Panc1 (cell line): ENCODE data around the gene WNT7B. TPM values are rescaled to one million over a fixed set of nuclear protein-coding genes. Genes with fewer than 3 reads are reported as not detected.

Experiments used
- ATAC-seq: fragments of 200-7000 bp; cut with Tn5 transposase; 2 replicates; pipeline ENCODE4 v1.9.1; 2020; ENCODE audit warnings: mild to moderate bottlenecking, moderate library complexity
- BruUV-seq: library from RNA; stranded (reverse); fragments of 400-500 nt; replicated peaks from 2 replicates; lab custom pipeline; 2021; lab: Mats Ljungman, UMichigan
- CTCF ChIA-PET: fragments of 300-600 bp; sonication (Branson Sonifier 250); formaldehyde crosslinking; loops from one replicate; lab custom pipeline; 2022; ENCODE audit warnings: antibody characterized with exemption; lab: Charles Lee
- POLR2A ChIA-PET: fragments of 300-600 bp; sonication (Branson Sonifier 250); formaldehyde crosslinking; loops from one replicate; lab custom pipeline; 2022; ENCODE audit warnings: antibody characterized with exemption; lab: Charles Lee
- DNase-seq: peaks from one replicate; pipeline ENCODE4 v3.0.0-alpha.2; 2010; ENCODE audit warnings: low read depth, low spot score
- H3K27ac ChIP-seq: 2 replicates; pipeline ENCODE4 v1.5.1; 2011; ENCODE audit warnings: mild to moderate bottlenecking, low read length, inconsistent platforms
- H3K27me3 ChIP-seq: fragments of 200-500 bp; sonication (Bioruptor generic); 2 replicates; pipeline ENCODE4 v1.6.0; 2014; ENCODE audit warnings: low read length, inconsistent platforms; ENCODE audit not compliant: control insufficient read depth, insufficient read depth
- H3K36me3 ChIP-seq: fragments of 200-500 bp; sonication (Bioruptor generic); 2 replicates; pipeline ENCODE4 v1.5.1; 2014; ENCODE audit warnings: inconsistent platforms, mild to moderate bottlenecking, low read length, moderate library complexity; ENCODE audit not compliant: control insufficient read depth, insufficient read depth
- H3K4me1 ChIP-seq: 2 replicates; pipeline ENCODE4 v1.5.1; 2011; ENCODE audit warnings: inconsistent platforms, mild to moderate bottlenecking, low read length, moderate library complexity; ENCODE audit not compliant: control insufficient read depth, insufficient read depth
- H3K4me3 ChIP-seq, 2 experiments: 2 replicates each; pipeline ENCODE4 v1.5.1; 2011 to 2012; ENCODE audit warnings: low read depth in 2 of 2, low read length in 2 of 2, mild to moderate bottlenecking in 2 of 2, inconsistent platforms in 1 of 2, moderate library complexity in 1 of 2
- H3K9me3 ChIP-seq: fragments of 200-500 bp; sonication (Bioruptor generic); 2 replicates; pipeline ENCODE4 v1.5.1; 2014; ENCODE audit warnings: low read depth, mild to moderate bottlenecking, inconsistent platforms, low read length, moderate library complexity; ENCODE audit not compliant: control insufficient read depth, insufficient read depth
- POLR2AphosphoS5 ChIP-seq: IDR thresholded peaks from 2 replicates; pipeline ENCODE4 v1.6.1; 2012; ENCODE audit warnings: mild to moderate bottlenecking, low read depth, low read length, moderate library complexity
- SIN3A ChIP-seq: IDR thresholded peaks from 2 replicates; pipeline ENCODE4 v1.6.1; 2012; ENCODE audit warnings: low read depth, mild to moderate bottlenecking, low read length, moderate library complexity, borderline replicate concordance; ENCODE audit not compliant: insufficient read depth
- TCF7L2 ChIP-seq: IDR thresholded peaks from 2 replicates; pipeline ENCODE4 v1.6.1; 2011; ENCODE audit warnings: mild to moderate bottlenecking, low read depth, low read length, inconsistent platforms
- in situ Hi-C: cut with HindIII; loops from 2 replicates; pipeline ENCODE4 v1.10.0; 2016; ENCODE audit warnings: low sequenced_read_pairs, low pct_unique_long_range_greater_than_20kb
- intact Hi-C: fragments of 100-400 bp; cut with micrococcal nuclease; formaldehyde crosslinking; loops from one replicate; pipeline ENCODE4 v1.10.0; 2022; ENCODE audit not compliant: unreplicated experiment
- total RNA-seq: library from RNA; stranded (reverse); gene quantifications from one replicate; pipeline ENCODE4 v1.2.1, GENCODE V29; 2021; ENCODE audit not compliant: unreplicated experiment
- TF ChIP-seq, protein P1 (sequence below), 2 experiments: IDR thresholded peaks; 2 replicates each; pipeline ENCODE4 v1.6.1; 2011 to 2012; ENCODE audit warnings: low read depth in 2 of 2, control low read depth in 1 of 2, low read length in 1 of 2, mild to moderate bottlenecking in 1 of 2, moderate library complexity in 1 of 2; ENCODE audit not compliant: insufficient read depth in 1 of 2
- TF ChIP-seq, protein P2 (sequence below): fragments of 450-650 bp; IDR thresholded peaks from 2 replicates; pipeline ENCODE4 v1.5.1; 2017; ENCODE audit warnings: mild to moderate bottlenecking

Gene WNT7B
- total RNA-seq, 1 experiment from 2014 or later = 52.1 TPM

DNA sequence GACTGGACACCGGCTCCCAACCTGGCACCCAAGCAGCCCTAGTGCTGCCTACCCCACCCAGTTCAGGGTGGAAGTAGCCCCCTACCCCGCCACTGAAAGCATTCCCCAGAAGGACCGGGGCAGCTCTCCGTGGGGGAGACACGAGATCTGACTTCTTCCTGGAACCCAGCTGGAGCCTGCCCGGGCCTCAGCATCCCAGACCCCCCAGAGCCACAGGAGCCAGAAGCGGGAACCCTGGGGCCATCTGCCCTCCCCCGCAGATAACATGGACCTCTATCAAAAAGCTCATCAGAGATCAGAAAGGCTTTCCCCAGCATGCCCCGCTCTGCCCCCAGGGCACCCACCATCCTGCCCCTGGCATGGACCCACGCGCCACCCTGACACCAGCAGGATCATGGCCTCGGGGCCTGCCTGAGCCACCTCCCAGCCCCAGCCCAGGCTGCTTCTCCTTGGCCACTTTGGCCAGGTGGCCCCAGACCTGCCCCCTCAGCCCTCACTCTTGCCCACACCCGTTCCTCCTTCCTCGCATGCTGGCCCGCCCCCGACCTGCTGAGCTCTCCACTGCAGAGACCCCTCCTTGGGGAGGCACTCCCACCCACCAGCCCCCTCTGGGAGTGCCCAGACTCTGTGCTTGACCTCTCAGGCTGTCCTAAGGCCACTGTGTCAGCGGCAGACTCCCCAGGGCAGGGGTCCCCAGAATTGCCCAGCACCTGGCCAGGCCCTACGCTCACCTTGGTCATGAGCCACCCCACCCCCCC is 17.1 kb downstream of the WNT7B start:
- TF ChIP-seq SIN3A (no peak), POLR2AphosphoS5 (no peak), TCF7L2 (no peak)
- TF ChIP-seq, protein P1, sequence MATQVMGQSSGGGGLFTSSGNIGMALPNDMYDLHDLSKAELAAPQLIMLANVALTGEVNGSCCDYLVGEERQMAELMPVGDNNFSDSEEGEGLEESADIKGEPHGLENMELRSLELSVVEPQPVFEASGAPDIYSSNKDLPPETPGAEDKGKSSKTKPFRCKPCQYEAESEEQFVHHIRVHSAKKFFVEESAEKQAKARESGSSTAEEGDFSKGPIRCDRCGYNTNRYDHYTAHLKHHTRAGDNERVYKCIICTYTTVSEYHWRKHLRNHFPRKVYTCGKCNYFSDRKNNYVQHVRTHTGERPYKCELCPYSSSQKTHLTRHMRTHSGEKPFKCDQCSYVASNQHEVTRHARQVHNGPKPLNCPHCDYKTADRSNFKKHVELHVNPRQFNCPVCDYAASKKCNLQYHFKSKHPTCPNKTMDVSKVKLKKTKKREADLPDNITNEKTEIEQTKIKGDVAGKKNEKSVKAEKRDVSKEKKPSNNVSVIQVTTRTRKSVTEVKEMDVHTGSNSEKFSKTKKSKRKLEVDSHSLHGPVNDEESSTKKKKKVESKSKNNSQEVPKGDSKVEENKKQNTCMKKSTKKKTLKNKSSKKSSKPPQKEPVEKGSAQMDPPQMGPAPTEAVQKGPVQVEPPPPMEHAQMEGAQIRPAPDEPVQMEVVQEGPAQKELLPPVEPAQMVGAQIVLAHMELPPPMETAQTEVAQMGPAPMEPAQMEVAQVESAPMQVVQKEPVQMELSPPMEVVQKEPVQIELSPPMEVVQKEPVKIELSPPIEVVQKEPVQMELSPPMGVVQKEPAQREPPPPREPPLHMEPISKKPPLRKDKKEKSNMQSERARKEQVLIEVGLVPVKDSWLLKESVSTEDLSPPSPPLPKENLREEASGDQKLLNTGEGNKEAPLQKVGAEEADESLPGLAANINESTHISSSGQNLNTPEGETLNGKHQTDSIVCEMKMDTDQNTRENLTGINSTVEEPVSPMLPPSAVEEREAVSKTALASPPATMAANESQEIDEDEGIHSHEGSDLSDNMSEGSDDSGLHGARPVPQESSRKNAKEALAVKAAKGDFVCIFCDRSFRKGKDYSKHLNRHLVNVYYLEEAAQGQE (IDR thresholded peaks at IDR 0.05; ENCODE audit: insufficient read depth in 1 of 2, low read depth in 2 of 2, low read length in 1 of 2) = no peak
- TF ChIP-seq, protein P2, sequence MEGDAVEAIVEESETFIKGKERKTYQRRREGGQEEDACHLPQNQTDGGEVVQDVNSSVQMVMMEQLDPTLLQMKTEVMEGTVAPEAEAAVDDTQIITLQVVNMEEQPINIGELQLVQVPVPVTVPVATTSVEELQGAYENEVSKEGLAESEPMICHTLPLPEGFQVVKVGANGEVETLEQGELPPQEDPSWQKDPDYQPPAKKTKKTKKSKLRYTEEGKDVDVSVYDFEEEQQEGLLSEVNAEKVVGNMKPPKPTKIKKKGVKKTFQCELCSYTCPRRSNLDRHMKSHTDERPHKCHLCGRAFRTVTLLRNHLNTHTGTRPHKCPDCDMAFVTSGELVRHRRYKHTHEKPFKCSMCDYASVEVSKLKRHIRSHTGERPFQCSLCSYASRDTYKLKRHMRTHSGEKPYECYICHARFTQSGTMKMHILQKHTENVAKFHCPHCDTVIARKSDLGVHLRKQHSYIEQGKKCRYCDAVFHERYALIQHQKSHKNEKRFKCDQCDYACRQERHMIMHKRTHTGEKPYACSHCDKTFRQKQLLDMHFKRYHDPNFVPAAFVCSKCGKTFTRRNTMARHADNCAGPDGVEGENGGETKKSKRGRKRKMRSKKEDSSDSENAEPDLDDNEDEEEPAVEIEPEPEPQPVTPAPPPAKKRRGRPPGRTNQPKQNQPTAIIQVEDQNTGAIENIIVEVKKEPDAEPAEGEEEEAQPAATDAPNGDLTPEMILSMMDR = no peak
- Histone ChIP-seq H3K27ac (peak overlapping the region; percentile 52), H3K27me3 (no peaks in the 10 kb centered on the region), H3K4me3 (no peak overlapping the region), H3K36me3 (no peaks in the 10 kb centered on the region), H3K4me1 (peaks cover 79% of the 10 kb centered on the region), H3K9me3 (no peaks in the 10 kb centered on the region)
- BruUV-seq = no TSS peak
- ChIA-PET CTCF (no interaction called here), POLR2A (interaction anchor here (0.6 kb wide), 1 partner anchor 94 kb away, joined by 7 read pairs; no protein-coding TSS in a partner anchor)
- intact Hi-C loops (no loop called here), in situ Hi-C loops (no loop called here)
- ATAC-seq (no peak), DNase-seq (no peak)

DNA sequence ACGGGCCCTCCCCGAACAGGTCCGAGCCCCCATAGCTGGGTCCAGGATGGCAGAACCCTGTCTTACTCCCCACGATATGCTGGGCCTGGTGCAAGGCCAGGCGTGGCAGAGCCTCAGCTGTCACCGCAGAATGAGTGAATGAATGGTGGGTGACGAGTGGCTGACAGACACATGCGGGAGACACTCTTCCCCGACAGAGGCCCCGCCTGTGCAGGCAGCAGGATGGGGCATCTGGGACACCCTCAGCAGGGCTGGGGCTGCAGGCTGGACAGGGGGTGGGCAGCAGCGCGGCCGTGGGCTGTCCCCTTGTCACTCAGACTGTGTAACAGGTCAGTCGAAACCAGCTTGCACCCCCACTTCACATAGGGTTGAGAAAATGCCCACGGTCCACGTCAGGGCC is 18.0 kb downstream of the WNT7B start:
- ATAC-seq (0 out of 2 replicates have a peak, but pooled peaks have one; percentile 5), DNase-seq (no peak)
- Histone ChIP-seq H3K4me1 (peaks cover 79% of the 10 kb centered on the region), H3K27ac (peak overlapping the region; percentile 52), H3K9me3 (no peaks in the 10 kb centered on the region), H3K36me3 (no peaks in the 10 kb centered on the region), H3K4me3 (no peak overlapping the region), H3K27me3 (no peaks in the 10 kb centered on the region)
- no peak for TF ChIP-seq SIN3A
- TF ChIP-seq POLR2AphosphoS5 = no peak
- TF ChIP-seq TCF7L2 = no peak
- TF ChIP-seq, protein P1 (IDR thresholded peaks at IDR 0.05; ENCODE audit: insufficient read depth in 1 of 2, low read depth in 2 of 2, low read length in 1 of 2) = no peak
- TF ChIP-seq, protein P2 = no peak
- ChIA-PET CTCF (no interaction called here), POLR2A (no interaction called here)
- no TSS peak for BruUV-seq
- in situ Hi-C loops (no loop called here), intact Hi-C loops (no loop called here)
